Activated CD8-positive, alpha-beta T cell treated with anti-CD3 and anti-CD28 coated beads for 36 hours (primary cell): ENCODE measurements around the gene DDX51. TPM values are rescaled to one million over a fixed set of nuclear protein-coding genes. Genes with fewer than 3 reads are reported as not detected.
"Not testable (repeated sequence)": the region's sequence is repeated elsewhere in the genome, so short reads cannot be mapped to it uniquely, and the experiment has no call there.

Experiments used
- ATAC-seq: fragments of 200-7000 bp; cut with Tn5 transposase; one replicate; pipeline ENCODE4 v1.10.0; 2021; ENCODE audit warnings: mild to moderate bottlenecking, moderate library complexity
- CTCF ChIA-PET: fragments of 350-600 bp; sonication (Branson Sonifier 250); formaldehyde crosslinking; loops from one replicate; lab custom pipeline; 2021; ENCODE audit warnings: antibody characterized with exemption; lab: Charles Lee
- POLR2A ChIA-PET: fragments of 350-600 bp; sonication (Branson Sonifier 250); formaldehyde crosslinking; loops from one replicate; lab custom pipeline; 2021; ENCODE audit warnings: antibody characterized with exemption; lab: Charles Lee
- DNase-seq: peaks from one replicate; pipeline ENCODE4 v3.0.0-alpha.2; 2020
- H3K27ac Mint-ChIP-seq: one replicate; pipeline ENCODE4 v1.8.0; 2021; ENCODE audit warnings: mild to moderate bottlenecking, mixed read lengths
- H3K27me3 Mint-ChIP-seq: one replicate; pipeline ENCODE4 v1.8.0; 2021; ENCODE audit warnings: mixed read lengths
- H3K36me3 Mint-ChIP-seq: one replicate; pipeline ENCODE4 v1.8.0; 2021; ENCODE audit warnings: low read depth, mixed read lengths
- H3K4me1 Mint-ChIP-seq: one replicate; pipeline ENCODE4 v1.8.0; 2021; ENCODE audit warnings: low read depth, mixed read lengths
- H3K4me3 Mint-ChIP-seq: one replicate; pipeline ENCODE4 v1.8.0; 2021; ENCODE audit warnings: mild to moderate bottlenecking, moderate library complexity, mixed read lengths
- H3K9me3 Mint-ChIP-seq: one replicate; pipeline ENCODE4 v1.8.0; 2021; ENCODE audit warnings: mixed read lengths
- CTCF ChIP-seq: fragments of 200-600 bp; IDR thresholded peaks from one replicate; pipeline ENCODE4 v1.8.0; 2022; ENCODE audit warnings: antibody characterized with exemption, mild to moderate bottlenecking
- intact Hi-C: fragments of 100-400 bp; cut with micrococcal nuclease; formaldehyde crosslinking; loops from one replicate; pipeline ENCODE4 v1.10.0; 2022
- total RNA-seq, 2 experiments: library from RNA; stranded (reverse); gene quantifications; one replicate each; pipeline ENCODE4 v1.2.3, GENCODE V29; 2021

Gene DDX51
- total RNA-seq, 2 experiments from 2014 or later: 24.1 to 25.5 TPM

- no peaks in the 10 kb centered on the region for H3K9me3 Mint-ChIP-seq
- DNase-seq (no peak), ATAC-seq (no peak)
- no peak overlapping the region for H3K4me3 Mint-ChIP-seq
- TF ChIP-seq CTCF: no peak
- peaks cover 1% of the 10 kb centered on the region for H3K36me3 Mint-ChIP-seq
- ChIA-PET CTCF (interaction anchor here (1.1 kb wide), 1 partner anchor 67 kb away, joined by 3 read pairs; no protein-coding TSS in a partner anchor), POLR2A (no interaction called here)
- no peak overlapping the region for H3K27ac Mint-ChIP-seq
- intact Hi-C loops: loop anchor here (5.0 kb wide), 1 partner anchor 70 kb away; no protein-coding TSS in a partner anchor
- H3K27me3 Mint-ChIP-seq: no peaks in the 10 kb centered on the region
- no peaks in the 10 kb centered on the region for H3K4me1 Mint-ChIP-seq
Measured at GRCh38 chr12:132152411-132152821, 8.3 kb upstream of the DDX51 start.

GRCh38 chr12:132151766-132152410 lies 7.8 kb upstream of the DDX51 start:
- Mint-ChIP-seq H3K4me1 (no peaks in the 10 kb centered on the region), H3K9me3 (no peaks in the 10 kb centered on the region), H3K4me3 (no peak overlapping the region), H3K36me3 (peaks cover 1% of the 10 kb centered on the region), H3K27ac (no peak overlapping the region), H3K27me3 (no peaks in the 10 kb centered on the region)
- CTCF ChIA-PET: interaction anchor here (1.1 kb wide), 1 partner anchor 67 kb away, joined by 3 read pairs; no protein-coding TSS in a partner anchor
- intact Hi-C loops: loop anchor here (5.0 kb wide), 1 partner anchor 70 kb away; no protein-coding TSS in a partner anchor
- DNase-seq (no peak), ATAC-seq (no peak)
- POLR2A ChIA-PET: no interaction called here
- no peak for TF ChIP-seq CTCF

GRCh38 chr12:132151145-132151765 lies 7.1 kb upstream of the DDX51 start:
- CTCF ChIA-PET: interaction anchor here (1.1 kb wide), 1 partner anchor 68 kb away, joined by 3 read pairs; no protein-coding TSS in a partner anchor
- no peaks in the 10 kb centered on the region for H3K9me3 Mint-ChIP-seq

GRCh38 chr12:132150780-132151144 lies 6.6 kb upstream of the DDX51 start:
- DNase-seq (no peak), ATAC-seq (no peak)
- POLR2A ChIA-PET: no interaction called here
- H3K4me1 Mint-ChIP-seq: peaks cover 11% of the 10 kb centered on the region
- no peak overlapping the region for H3K4me3 Mint-ChIP-seq
- H3K9me3 Mint-ChIP-seq: no peaks in the 10 kb centered on the region
- no peak overlapping the region for H3K27ac Mint-ChIP-seq
- no peaks in the 10 kb centered on the region for H3K27me3 Mint-ChIP-seq
- H3K36me3 Mint-ChIP-seq: peaks cover 1% of the 10 kb centered on the region
- TF ChIP-seq CTCF: no peak
- intact Hi-C loops: loop anchor here (5.0 kb wide), 1 partner anchor 72 kb away; no protein-coding TSS in a partner anchor
- CTCF ChIA-PET: no interaction called here

More at GRCh38 chr12:132151145-132151765, 7.1 kb upstream of the DDX51 start:
- H3K4me1 Mint-ChIP-seq: peaks cover 6% of the 10 kb centered on the region
- POLR2A ChIA-PET: no interaction called here
- H3K4me3 Mint-ChIP-seq: no peak overlapping the region
- intact Hi-C loops: loop anchor here (5.0 kb wide), 1 partner anchor 71 kb away; no protein-coding TSS in a partner anchor
- peaks cover 1% of the 10 kb centered on the region for H3K36me3 Mint-ChIP-seq
- TF ChIP-seq CTCF: no peak
- DNase-seq (no peak), ATAC-seq (no peak)
- H3K27me3 Mint-ChIP-seq: no peaks in the 10 kb centered on the region
- H3K27ac Mint-ChIP-seq: no peak overlapping the region

- DNase-seq, POLR2A ChIA-PET, ATAC-seq: not testable (repeated sequence)
Measured at GRCh38 chr12:132149526-132149925, 5.4 kb upstream of the DDX51 start.

More at GRCh38 chr12:132149526-132149925, 5.4 kb upstream of the DDX51 start:
- H3K4me1 Mint-ChIP-seq: peaks cover 21% of the 10 kb centered on the region
- CTCF ChIA-PET, H3K9me3 Mint-ChIP-seq, H3K36me3 Mint-ChIP-seq, H3K27me3 Mint-ChIP-seq, H3K4me3 Mint-ChIP-seq, H3K27ac Mint-ChIP-seq, intact Hi-C loops: not testable (repeated sequence)
